NCI-H460 (cell line): ENCODE data around the gene USP30. TPM values are rescaled to one million over a fixed set of nuclear protein-coding genes. Genes with fewer than 3 reads are reported as not detected.
"Not testable (repeated sequence)": the region's sequence is repeated elsewhere in the genome, so short reads cannot be mapped to it uniquely, and the experiment has no call there.

ENCODE experiments used
- DNase-seq: peaks from one replicate; pipeline ENCODE4 v3.0.0-alpha.2; 2016; ENCODE audit warnings: low read depth; ENCODE audit errors: extremely low read depth
- polyA plus RNA-seq: library from polyadenylated mRNA; depleted of rRNA; stranded (reverse); fragments of >200 nt; gene quantifications from 2 replicates; pipeline ENCODE4 v1.2.3, GENCODE V29; 2014; cell fraction: nucleus; rRNA removed
- total RNA-seq: library from RNA; depleted of rRNA; stranded (reverse); fragments of >200 nt; shearing (Covaris generic); gene quantifications from 2 replicates; pipeline ENCODE4 v1.2.3, GENCODE V29; 2014; rRNA removed

USP30 gene
- total RNA-seq = 8.2 and 13.6 TPM in 2 replicates
- polyA plus RNA-seq = 10.9 and 19.7 TPM in 2 replicates

GRCh38 chr12:109052414-109053323 is at the start of gene USP30:
Gene USP30 (plus strand): TSS chr12:109052576. CDS start chr12:109052679, 103 bp downstream.
- peak; percentile 74 for DNase-seq

GRCh38 chr12:109004017-109004416 is 48.4 kb upstream of the USP30 start:
- DNase-seq = no peak

GRCh38 chr12:109009766-109010165 is 42.6 kb upstream of the USP30 start:
- no peak for DNase-seq

- DNase-seq = no peak
These were observed 42.1 kb upstream of the USP30 start for GRCh38 chr12:109010259-109010658.

GRCh38 chr12:109014984-109015765 is 37.2 kb upstream of the USP30 start:
- no peak for DNase-seq

- DNase-seq = no peak
These were observed 36.4 kb upstream of the USP30 start for GRCh38 chr12:109016016-109016415.

- no peak for DNase-seq
These were observed 35.4 kb upstream of the USP30 start for GRCh38 chr12:109016978-109017377.

- no peak for DNase-seq
These were observed 34.1 kb upstream of the USP30 start for GRCh38 chr12:109018296-109018695.

- DNase-seq = no peak
These were observed 32.1 kb upstream of the USP30 start for GRCh38 chr12:109020146-109020795.

- DNase-seq = peak; percentile 76
These were observed 31.5 kb upstream of the USP30 start, which contains the start of gene SVOP for GRCh38 chr12:109020796-109021380. Gene SVOP (minus strand): TSS chr12:109021068. CDS start chr12:109020868, 200 bp downstream.

GRCh38 chr12:109027767-109028166 is 24.6 kb upstream of the USP30 start:
- DNase-seq = no peak

- DNase-seq = not testable (repeated sequence)
These were observed 23.8 kb upstream of the USP30 start for GRCh38 chr12:109028624-109029023.

- DNase-seq = no peak
These were observed 23.0 kb upstream of the USP30 start for GRCh38 chr12:109029411-109029810.

- no peak for DNase-seq
These were observed 18.9 kb upstream of the USP30 start for GRCh38 chr12:109033239-109034196.

- DNase-seq = no peak
These were observed 15.4 kb upstream of the USP30 start for GRCh38 chr12:109036975-109037374.

GRCh38 chr12:109044241-109044640 is 8.1 kb upstream of the USP30 start:
- DNase-seq = no peak

GRCh38 chr12:109047081-109047805 is 5.1 kb upstream of the USP30 start:
- no peak for DNase-seq

GRCh38 chr12:109048706-109049105 is 3.7 kb upstream of the USP30 start:
- DNase-seq = not testable (repeated sequence)

GRCh38 chr12:109049794-109050193 is 2.6 kb upstream of the USP30 start:
- not testable (repeated sequence) for DNase-seq
